Activated CD8-positive, alpha-beta memory T cell treated with anti-CD3 and anti-CD28 coated beads, Interleukin-2, amount 50 U/mL, for 24 hours (primary cell): ENCODE measurements around the gene LAMA2.

Source experiments
- DNase-seq: peaks from one replicate; pipeline ENCODE4 v3.0.0-alpha.2; 2020; ENCODE audit errors: extremely low read depth

The LAMA2 gene

GRCh38 chr6:129264480-129265045, 381.6 kb downstream of the LAMA2 start:
- DNase-seq: no peak

GRCh38 chr6:129267028-129267427, 384.1 kb downstream of the LAMA2 start:
- no peak for DNase-seq

- DNase-seq: no peak
Measured at GRCh38 chr6:129269076-129269475, 386.1 kb downstream of the LAMA2 start.

GRCh38 chr6:129269891-129270290, 387.0 kb downstream of the LAMA2 start:
- no peak for DNase-seq

- DNase-seq: no peak
Measured at GRCh38 chr6:129270450-129270849, 387.5 kb downstream of the LAMA2 start.

- no peak for DNase-seq
Measured at GRCh38 chr6:129273161-129273560, 390.2 kb downstream of the LAMA2 start.

- no peak for DNase-seq
Measured at GRCh38 chr6:129276461-129276860, 393.5 kb downstream of the LAMA2 start.

- no peak for DNase-seq
Measured at GRCh38 chr6:129276986-129277385, 394.0 kb downstream of the LAMA2 start.

GRCh38 chr6:129279343-129280292, 396.7 kb downstream of the LAMA2 start:
- no peak for DNase-seq

GRCh38 chr6:129280293-129280644, 397.3 kb downstream of the LAMA2 start:
- DNase-seq: no peak

- peak; percentile 4 for DNase-seq
Measured at GRCh38 chr6:129280749-129281148, 397.8 kb downstream of the LAMA2 start.

GRCh38 chr6:129281168-129281796, 398.3 kb downstream of the LAMA2 start:
- DNase-seq: no peak

GRCh38 chr6:129282019-129282418, 399.1 kb downstream of the LAMA2 start:
- no peak for DNase-seq

GRCh38 chr6:129284225-129284624, 401.3 kb downstream of the LAMA2 start:
- DNase-seq: no peak

GRCh38 chr6:129287231-129288177, 404.6 kb downstream of the LAMA2 start:
- DNase-seq: no peak

- DNase-seq: no peak
Measured at GRCh38 chr6:129289442-129289841, 406.5 kb downstream of the LAMA2 start.

GRCh38 chr6:129292836-129293235, 409.9 kb downstream of the LAMA2 start:
- no peak for DNase-seq

GRCh38 chr6:129297592-129297991, 414.7 kb downstream of the LAMA2 start:
- DNase-seq: no peak

- no peak for DNase-seq
Measured at GRCh38 chr6:129302671-129303070, 419.7 kb downstream of the LAMA2 start.

- no peak for DNase-seq
Measured at GRCh38 chr6:129306826-129307225, 423.9 kb downstream of the LAMA2 start.

- DNase-seq: no peak
Measured at GRCh38 chr6:129307845-129308244, 424.9 kb downstream of the LAMA2 start.

GRCh38 chr6:129309154-129309553, 426.2 kb downstream of the LAMA2 start:
- no peak for DNase-seq
